Measurements from ENCODE around the gene TEDC1. TPM values are rescaled to one million over a fixed set of nuclear protein-coding genes. Genes with fewer than 3 reads are reported as not detected.

TEDC1 gene
- total RNA-seq, 2 donors from 2014 or later = 9.1 to 23.8 TPM

GRCh38 chr14:105503296-105503640, 12.2 kb downstream of the TEDC1 start:
- no peak overlapping the region for H3K27ac ChIP-seq (ENCODE audit: low read depth, low read length)
- H3K9ac ChIP-seq (ENCODE audit: extremely low read depth, low read length, poor library complexity, severe bottlenecking) = no peak overlapping the region
- Mint-ChIP-seq H3K27ac (no peak overlapping the region), H3K4me3 (no peak overlapping the region), H3K9me3 (no peaks in the 10 kb centered on the region), H3K27me3 (ENCODE audit: insufficient read depth) (peaks cover 6% of the 10 kb centered on the region), H3K36me3 (ENCODE audit: low read depth) (no peaks in the 10 kb centered on the region), H3K4me1 (peaks cover 3% of the 10 kb centered on the region)
- WGBS, 2 experiments (ENCODE audit: insufficient coverage in 1 of 2, insufficient read length in 1 of 2) = 80 to 82% methylated on average over 2 to 7 of the region's 7 CpGs
- no peaks in the 10 kb centered on the region for H3K36me3 ChIP-seq (ENCODE audit: control insufficient read depth, insufficient read depth, low read length)
- H3K9me3 ChIP-seq (ENCODE audit: control insufficient read depth, low read length) = no peaks in the 10 kb centered on the region
- no peaks in the 10 kb centered on the region for H3K27me3 ChIP-seq (ENCODE audit: control insufficient read depth, insufficient read depth, low read length, poor library complexity, severe bottlenecking)
- H3K4me1 ChIP-seq (ENCODE audit: control insufficient read depth, insufficient read depth, low read length) = peaks cover 2% of the 10 kb centered on the region
- TF ChIP-seq, protein P1, sequence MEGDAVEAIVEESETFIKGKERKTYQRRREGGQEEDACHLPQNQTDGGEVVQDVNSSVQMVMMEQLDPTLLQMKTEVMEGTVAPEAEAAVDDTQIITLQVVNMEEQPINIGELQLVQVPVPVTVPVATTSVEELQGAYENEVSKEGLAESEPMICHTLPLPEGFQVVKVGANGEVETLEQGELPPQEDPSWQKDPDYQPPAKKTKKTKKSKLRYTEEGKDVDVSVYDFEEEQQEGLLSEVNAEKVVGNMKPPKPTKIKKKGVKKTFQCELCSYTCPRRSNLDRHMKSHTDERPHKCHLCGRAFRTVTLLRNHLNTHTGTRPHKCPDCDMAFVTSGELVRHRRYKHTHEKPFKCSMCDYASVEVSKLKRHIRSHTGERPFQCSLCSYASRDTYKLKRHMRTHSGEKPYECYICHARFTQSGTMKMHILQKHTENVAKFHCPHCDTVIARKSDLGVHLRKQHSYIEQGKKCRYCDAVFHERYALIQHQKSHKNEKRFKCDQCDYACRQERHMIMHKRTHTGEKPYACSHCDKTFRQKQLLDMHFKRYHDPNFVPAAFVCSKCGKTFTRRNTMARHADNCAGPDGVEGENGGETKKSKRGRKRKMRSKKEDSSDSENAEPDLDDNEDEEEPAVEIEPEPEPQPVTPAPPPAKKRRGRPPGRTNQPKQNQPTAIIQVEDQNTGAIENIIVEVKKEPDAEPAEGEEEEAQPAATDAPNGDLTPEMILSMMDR (conservative IDR thresholded peaks at IDR 0.05) = no peak
- H3K4me3 ChIP-seq (ENCODE audit: low read length) = no peak overlapping the region
- DNase-seq = no peak

GRCh38 chr14:105503935-105504692, 13.1 kb downstream of the TEDC1 start:
- no peak overlapping the region for H3K9ac ChIP-seq (ENCODE audit: extremely low read depth, low read length, poor library complexity, severe bottlenecking)
- Mint-ChIP-seq H3K9me3 (no peaks in the 10 kb centered on the region), H3K4me1 (peaks cover under 1% of the 10 kb centered on the region), H3K36me3 (ENCODE audit: low read depth) (no peaks in the 10 kb centered on the region), H3K4me3 (no peak overlapping the region), H3K27ac (no peak overlapping the region), H3K27me3 (ENCODE audit: insufficient read depth) (peaks cover 8% of the 10 kb centered on the region)
- TF ChIP-seq, protein P1 (conservative IDR thresholded peaks at IDR 0.05) = no peak
- no peaks in the 10 kb centered on the region for H3K9me3 ChIP-seq (ENCODE audit: control insufficient read depth, low read length)
- H3K4me1 ChIP-seq (ENCODE audit: control insufficient read depth, insufficient read depth, low read length) = peaks cover 2% of the 10 kb centered on the region
- no peak overlapping the region for H3K4me3 ChIP-seq (ENCODE audit: low read length)
- DNase-seq = no peak
- 87 to 89% methylated on average over 14 to 26 of the region's 29 CpGs for WGBS, 2 experiments (ENCODE audit: insufficient coverage in 1 of 2, insufficient read length in 1 of 2)
- no peaks in the 10 kb centered on the region for H3K36me3 ChIP-seq (ENCODE audit: control insufficient read depth, insufficient read depth, low read length)
- H3K27ac ChIP-seq (ENCODE audit: low read depth, low read length) = no peak overlapping the region
- no peaks in the 10 kb centered on the region for H3K27me3 ChIP-seq (ENCODE audit: control insufficient read depth, insufficient read depth, low read length, poor library complexity, severe bottlenecking)

- H3K4me3 Mint-ChIP-seq = no peak overlapping the region
- Histone ChIP-seq H3K4me3 (ENCODE audit: low read length) (no peak overlapping the region), H3K27me3 (ENCODE audit: control insufficient read depth, insufficient read depth, low read length, poor library complexity, severe bottlenecking) (no peaks in the 10 kb centered on the region), H3K9ac (ENCODE audit: extremely low read depth, low read length, poor library complexity, severe bottlenecking) (no peak overlapping the region), H3K4me1 (ENCODE audit: control insufficient read depth, insufficient read depth, low read length) (no peaks in the 10 kb centered on the region), H3K36me3 (ENCODE audit: control insufficient read depth, insufficient read depth, low read length) (no peaks in the 10 kb centered on the region), H3K9me3 (ENCODE audit: control insufficient read depth, low read length) (no peaks in the 10 kb centered on the region), H3K27ac (ENCODE audit: low read depth, low read length) (no peak overlapping the region)
- no peaks in the 10 kb centered on the region for H3K9me3 Mint-ChIP-seq
- peaks cover 8% of the 10 kb centered on the region for H3K27me3 Mint-ChIP-seq (ENCODE audit: insufficient read depth)
- no peaks in the 10 kb centered on the region for H3K4me1 Mint-ChIP-seq
- DNase-seq = no peak
- no peak overlapping the region for H3K27ac Mint-ChIP-seq
- 89 to 90% methylated on average over 11 to 16 of the region's 16 CpGs for WGBS, 2 experiments (ENCODE audit: insufficient coverage in 1 of 2, insufficient read length in 1 of 2)
- TF ChIP-seq, protein P1 (conservative IDR thresholded peaks at IDR 0.05) = no peak
- H3K36me3 Mint-ChIP-seq (ENCODE audit: low read depth) = no peaks in the 10 kb centered on the region
These were observed 14.1 kb downstream of the TEDC1 start for GRCh38 chr14:105505101-105505500.
